Retinal pigment epithelial cell (primary cell): ENCODE measurements around the gene C1QTNF1.

ENCODE experiments used
- DNase-seq: peaks from one replicate; pipeline ENCODE4 v3.0.0-alpha.2; 2010; ENCODE audit warnings: low read depth
- H3K4me3 ChIP-seq: 2 replicates; pipeline ENCODE4 v1.5.1; 2011; ENCODE audit warnings: mild to moderate bottlenecking, low read length, control low read depth, moderate library complexity
- CTCF ChIP-seq: conservative IDR thresholded peaks from 2 replicates; pipeline ENCODE4 v1.5.1; 2011; ENCODE audit warnings: low read depth, low read length, control low read depth, inconsistent platforms

Gene C1QTNF1

GRCh38 chr17:79033046-79033616 lies 9.2 kb downstream of the C1QTNF1 start:
- DNase-seq, result no peak
- no peak overlapping the region for H3K4me3 ChIP-seq
- TF ChIP-seq CTCF, result no peak

GRCh38 chr17:79033741-79034501 lies 10.0 kb downstream of the C1QTNF1 start:
- no peak for DNase-seq
- no peak for TF ChIP-seq CTCF

GRCh38 chr17:79034931-79035485 lies 11.0 kb downstream of the C1QTNF1 start:
- H3K4me3 ChIP-seq, result no peak overlapping the region
- DNase-seq, result no peak
- TF ChIP-seq CTCF, result no peak

More at GRCh38 chr17:79033741-79034501, 10.0 kb downstream of the C1QTNF1 start:
- no peak overlapping the region for H3K4me3 ChIP-seq

GRCh38 chr17:79035686-79036085 lies 11.7 kb downstream of the C1QTNF1 start:
- no peak for TF ChIP-seq CTCF
- DNase-seq, result no peak
- no peak overlapping the region for H3K4me3 ChIP-seq

GRCh38 chr17:79036181-79036580 lies 12.2 kb downstream of the C1QTNF1 start:
- DNase-seq, result no peak
- no peak for TF ChIP-seq CTCF
- H3K4me3 ChIP-seq, result no peak overlapping the region

- TF ChIP-seq CTCF, result no peak
- DNase-seq, result peak; percentile 99
- H3K4me3 ChIP-seq, result no peak overlapping the region
These were observed 12.6 kb downstream of the C1QTNF1 start for GRCh38 chr17:79036596-79036995.
